ENCODE data around the gene ENO3.

- TF ChIP-seq CTCF (conservative IDR thresholded peaks at IDR 0.05; ENCODE audit: low read depth in 2 of 2), result no peak
- no peak for TF ChIP-seq EZH2 (IDR thresholded peaks at IDR 0.05; ENCODE audit: low read depth, unreplicated experiment)
- TF ChIP-seq REST (IDR thresholded peaks at IDR 0.05; ENCODE audit: unreplicated experiment), result no peak
- no peak for TF ChIP-seq ZNF462 (CRISPR knock-in tag; IDR thresholded peaks at IDR 0.05)
- no peak for TF ChIP-seq ZNF114 (CRISPR knock-in tag; IDR thresholded peaks at IDR 0.05)
- no peak for TF ChIP-seq POLR2AphosphoS5 (IDR thresholded peaks at IDR 0.05; ENCODE audit: low read depth)
- no peak for TF ChIP-seq NANOG (IDR thresholded peaks at IDR 0.05; ENCODE audit: borderline replicate concordance)
- TF ChIP-seq EZH2phosphoT487 (IDR thresholded peaks at IDR 0.05; ENCODE audit: unreplicated experiment), result no peak
- TF ChIP-seq CREB1 (CRISPR knock-in tag; IDR thresholded peaks at IDR 0.05; ENCODE audit: low read depth), result no peak
- no peak for TF ChIP-seq ETS1 (IDR thresholded peaks at IDR 0.05)
Observed at GRCh38 chr17:4938069-4938491, 12.8 kb upstream of the ENO3 start.
